Spinal cord (tissue), 10 donors: ENCODE measurements around the gene SLC11A1. TPM values are rescaled to one million over a fixed set of nuclear protein-coding genes. Genes with fewer than 3 reads are reported as not detected.

ENCODE experiments used
- DNase-seq, 6 donors: peaks; one replicate each; pipeline versions ENCODE4 v3.0.0 to v3.0.0-alpha.2; 2013 to 2015; ENCODE audit warnings: low spot score in 6 of 6, low read depth in 4 of 6
- H3K27ac ChIP-seq: one replicate; pipeline ENCODE4 v1.5.1; 2013; ENCODE audit warnings: low read depth, low read length, control low read depth
- H3K27me3 ChIP-seq: one replicate; pipeline ENCODE4 v1.6.1; 2013; ENCODE audit warnings: low read length; ENCODE audit not compliant: control insufficient read depth, insufficient read depth
- H3K36me3 ChIP-seq: one replicate; pipeline ENCODE4 v1.6.1; 2013; ENCODE audit warnings: low read length; ENCODE audit not compliant: control insufficient read depth, insufficient read depth
- H3K4me1 ChIP-seq: one replicate; pipeline ENCODE4 v1.6.1; 2013; ENCODE audit warnings: low read length; ENCODE audit not compliant: control insufficient read depth, insufficient read depth
- H3K4me3 ChIP-seq: one replicate; pipeline ENCODE4 v1.5.1; 2013; ENCODE audit warnings: low read depth, low read length, control low read depth
- H3K9me3 ChIP-seq: one replicate; pipeline ENCODE4 v1.6.1; 2013; ENCODE audit warnings: low read length; ENCODE audit not compliant: control insufficient read depth, insufficient read depth
- WGBS: methylation state at CpG from one replicate; pipeline ENCODE4 v1.1.5; 2013; ENCODE audit warnings: missing lambda C conversion rate; ENCODE audit not compliant: insufficient coverage; 5-methylcytosine and 5-hydroxymethylcytosine counted together
- polyA plus RNA-seq, 2 donors: library from polyadenylated mRNA; unstranded; fragments of 120-200 nt; gene quantifications; one replicate each; pipeline ENCODE4 v1.2.1, GENCODE V29; 2013; ENCODE audit not compliant: insufficient read length in 2 of 2
- total RNA-seq, 2 donors: library from RNA; depleted of rRNA in 1 of 2; stranded (reverse); fragments of 120-200 nt in 1 of 2; fragments of >200 nt in 1 of 2; gene quantifications; one replicate each; pipeline versions ENCODE4 v1.2.3 to v1.2.4, GENCODE V29; 2013 to 2014
- donor health status: healthy.

SLC11A1 gene
- total and polyA plus RNA-seq, 4 donors: 1.5 to 5.0 (median 2.9) TPM

- DNase-seq: no peak
- no peak overlapping the region for H3K27ac ChIP-seq
- WGBS: 86% methylated on average over 9 of the region's 22 CpGs
- peaks cover 44% of the 10 kb centered on the region for H3K36me3 ChIP-seq
- no peak overlapping the region for H3K4me3 ChIP-seq
- H3K27me3 ChIP-seq: no peaks in the 10 kb centered on the region
- no peaks in the 10 kb centered on the region for H3K4me1 ChIP-seq
- no peaks in the 10 kb centered on the region for H3K9me3 ChIP-seq
Observed at GRCh38 chr2:218344755-218345417, 37.2 kb upstream of the SLC11A1 start.

- Histone ChIP-seq H3K4me3 (no peak overlapping the region), H3K27ac (no peak overlapping the region), H3K36me3 (peaks cover 38% of the 10 kb centered on the region), H3K27me3 (no peaks in the 10 kb centered on the region), H3K4me1 (no peaks in the 10 kb centered on the region), H3K9me3 (no peaks in the 10 kb centered on the region)
- no peak for DNase-seq
- 63% methylated on average over 9 of the region's 12 CpGs for WGBS
Observed at GRCh38 chr2:218345491-218346236, 36.4 kb upstream of the SLC11A1 start.

GRCh38 chr2:218347172-218347571 lies 34.9 kb upstream of the SLC11A1 start:
- Histone ChIP-seq H3K27me3 (no peaks in the 10 kb centered on the region), H3K4me1 (no peaks in the 10 kb centered on the region), H3K4me3 (no peak overlapping the region), H3K9me3 (no peaks in the 10 kb centered on the region), H3K27ac (no peak overlapping the region), H3K36me3 (peaks cover 27% of the 10 kb centered on the region)
- WGBS: 88% methylated on average over 2 of the region's 5 CpGs
- DNase-seq: no peak

- 91% methylated on average over 14 of the region's 14 CpGs for WGBS
- H3K4me3 ChIP-seq: no peak overlapping the region
- H3K4me1 ChIP-seq: peaks cover 14% of the 10 kb centered on the region
Observed at GRCh38 chr2:218354045-218354444, 28.0 kb upstream of the SLC11A1 start.

GRCh38 chr2:218354850-218355443 lies 27.1 kb upstream of the SLC11A1 start:
- no peak for DNase-seq
- no peaks in the 10 kb centered on the region for H3K27me3 ChIP-seq
- 64% methylated on average over 6 of the region's 20 CpGs for whole genome bisulfite sequencing

More at GRCh38 chr2:218354045-218354444, 28.0 kb upstream of the SLC11A1 start:
- no peaks in the 10 kb centered on the region for H3K27me3 ChIP-seq
- DNase-seq: no peak
- no peaks in the 10 kb centered on the region for H3K9me3 ChIP-seq
- H3K36me3 ChIP-seq: no peaks in the 10 kb centered on the region
- no peak overlapping the region for H3K27ac ChIP-seq

GRCh38 chr2:218357236-218358177 lies 24.6 kb upstream of the SLC11A1 start:
- Histone ChIP-seq H3K4me3 (no peak overlapping the region), H3K4me1 (peaks cover 14% of the 10 kb centered on the region), H3K36me3 (no peaks in the 10 kb centered on the region), H3K9me3 (no peaks in the 10 kb centered on the region), H3K27me3 (no peaks in the 10 kb centered on the region), H3K27ac (peak overlapping the region; percentile 33)
- 59% methylated on average over 17 of the region's 17 CpGs for WGBS
- DNase-seq: no peak

More at GRCh38 chr2:218354850-218355443, 27.1 kb upstream of the SLC11A1 start:
- no peak overlapping the region for H3K27ac ChIP-seq
- no peaks in the 10 kb centered on the region for H3K36me3 ChIP-seq
- H3K4me1 ChIP-seq: peaks cover 14% of the 10 kb centered on the region
- H3K4me3 ChIP-seq: no peak overlapping the region
- H3K9me3 ChIP-seq: no peaks in the 10 kb centered on the region

- DNase-seq: no peak
- H3K9me3 ChIP-seq: no peaks in the 10 kb centered on the region
- 77% methylated on average over 2 of the region's 4 CpGs for WGBS
Observed at GRCh38 chr2:218360453-218360852, 21.6 kb upstream of the SLC11A1 start.

GRCh38 chr2:218362606-218363005 lies 19.5 kb upstream of the SLC11A1 start:
- WGBS: 95% methylated on average over 7 of the region's 8 CpGs
- Histone ChIP-seq H3K36me3 (no peaks in the 10 kb centered on the region), H3K9me3 (peaks cover 2% of the 10 kb centered on the region), H3K27me3 (peaks cover 9% of the 10 kb centered on the region), H3K27ac (no peak overlapping the region), H3K4me3 (no peak overlapping the region), H3K4me1 (peaks cover 5% of the 10 kb centered on the region)
- no peak for DNase-seq

More at GRCh38 chr2:218360453-218360852, 21.6 kb upstream of the SLC11A1 start:
- Histone ChIP-seq H3K4me3 (no peak overlapping the region), H3K27ac (no peak overlapping the region), H3K4me1 (peaks cover 14% of the 10 kb centered on the region), H3K27me3 (no peaks in the 10 kb centered on the region), H3K36me3 (no peaks in the 10 kb centered on the region)

- H3K9me3 ChIP-seq: peaks cover 2% of the 10 kb centered on the region
- no peaks in the 10 kb centered on the region for H3K36me3 ChIP-seq
- H3K27me3 ChIP-seq: peaks cover 19% of the 10 kb centered on the region
- no peak overlapping the region for H3K27ac ChIP-seq
- H3K4me1 ChIP-seq: peaks cover 16% of the 10 kb centered on the region
- no peak overlapping the region for H3K4me3 ChIP-seq
- WGBS: no CpG with 5 or more reads among the region's 3 CpGs
- no peak for DNase-seq
Observed at GRCh38 chr2:218363736-218364135, 18.3 kb upstream of the SLC11A1 start.
